ENCODE measurements around the gene BIRC2. TPM values are rescaled to one million over a fixed set of nuclear protein-coding genes. Genes with fewer than 3 reads are reported as not detected.

Gene BIRC2
- total RNA-seq, 2 experiments from 2014 or later = 107 to 109 TPM

DNA sequence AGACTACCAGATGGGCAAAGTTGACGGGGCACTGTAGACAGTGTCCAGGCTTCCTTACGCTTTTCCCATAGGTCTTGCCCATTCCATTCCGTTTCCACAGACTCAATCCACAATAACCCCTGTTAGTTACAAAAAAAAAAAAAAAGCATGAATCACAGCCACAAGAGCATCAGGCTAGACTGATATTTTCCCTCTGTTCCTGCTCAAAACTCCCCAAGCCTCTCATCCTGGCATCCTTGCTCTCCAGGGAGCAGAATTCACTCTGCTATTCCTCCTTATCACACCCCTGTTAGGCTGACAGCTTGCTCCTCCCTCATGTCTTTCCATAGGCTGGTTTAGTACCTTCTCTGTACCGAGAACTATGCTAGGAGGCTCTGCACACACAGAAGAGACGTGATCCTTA is 63.4 kb downstream of the BIRC2 start:
- Histone ChIP-seq H3K27me3 (ENCODE audit: control insufficient read depth in 1 of 2, insufficient read depth in 2 of 2, low read length in 2 of 2) (no peaks in the 10 kb centered on the region), H3K4me1 (ENCODE audit: insufficient read depth, low read length) (peaks cover 64% of the 10 kb centered on the region), H3K9me3 (ENCODE audit: control insufficient read depth in 1 of 2, insufficient read depth in 1 of 2, low read length in 2 of 2) (no peaks in the 10 kb centered on the region), H3K36me3 (ENCODE audit: insufficient read depth, low read length) (peaks cover 39% of the 10 kb centered on the region), H3K4me3 (ENCODE audit: low read length) (no peak overlapping the region), H3K27ac (ENCODE audit: low read depth in 1 of 2, low read length in 2 of 2) (no peak overlapping the region)
- H3K36me3 Mint-ChIP-seq (ENCODE audit: low read depth) = peaks cover 70% of the 10 kb centered on the region
- H3K4me3 Mint-ChIP-seq = peak overlapping the region; percentile 32
- peaks cover 92% of the 10 kb centered on the region for H3K4me1 Mint-ChIP-seq (ENCODE audit: low read depth)
- no peaks in the 10 kb centered on the region for H3K9me3 Mint-ChIP-seq
- no peak for DNase-seq
- peak overlapping the region; percentile 65 for H3K27ac Mint-ChIP-seq
- ChIA-PET CTCF (interaction anchor here (0.6 to 2.1 kb wide), 2 partner anchors 9 to 20 kb away, joined by 3 to 12 read pairs; no protein-coding TSS in a partner anchor), POLR2A (interaction anchor here (0.9 to 1.8 kb wide), 2 partner anchors 9 kb away, joined by 3 to 5 read pairs; no protein-coding TSS in a partner anchor)
- no peak for ATAC-seq (ENCODE audit: poor library complexity)
- H3K27me3 Mint-ChIP-seq = no peaks in the 10 kb centered on the region
- intact Hi-C loops (cut with DNase I, micrococcal nuclease) = no loop called here
- TF ChIP-seq, protein P1, sequence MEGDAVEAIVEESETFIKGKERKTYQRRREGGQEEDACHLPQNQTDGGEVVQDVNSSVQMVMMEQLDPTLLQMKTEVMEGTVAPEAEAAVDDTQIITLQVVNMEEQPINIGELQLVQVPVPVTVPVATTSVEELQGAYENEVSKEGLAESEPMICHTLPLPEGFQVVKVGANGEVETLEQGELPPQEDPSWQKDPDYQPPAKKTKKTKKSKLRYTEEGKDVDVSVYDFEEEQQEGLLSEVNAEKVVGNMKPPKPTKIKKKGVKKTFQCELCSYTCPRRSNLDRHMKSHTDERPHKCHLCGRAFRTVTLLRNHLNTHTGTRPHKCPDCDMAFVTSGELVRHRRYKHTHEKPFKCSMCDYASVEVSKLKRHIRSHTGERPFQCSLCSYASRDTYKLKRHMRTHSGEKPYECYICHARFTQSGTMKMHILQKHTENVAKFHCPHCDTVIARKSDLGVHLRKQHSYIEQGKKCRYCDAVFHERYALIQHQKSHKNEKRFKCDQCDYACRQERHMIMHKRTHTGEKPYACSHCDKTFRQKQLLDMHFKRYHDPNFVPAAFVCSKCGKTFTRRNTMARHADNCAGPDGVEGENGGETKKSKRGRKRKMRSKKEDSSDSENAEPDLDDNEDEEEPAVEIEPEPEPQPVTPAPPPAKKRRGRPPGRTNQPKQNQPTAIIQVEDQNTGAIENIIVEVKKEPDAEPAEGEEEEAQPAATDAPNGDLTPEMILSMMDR (IDR thresholded peaks at IDR 0.05) = no peak

DNA sequence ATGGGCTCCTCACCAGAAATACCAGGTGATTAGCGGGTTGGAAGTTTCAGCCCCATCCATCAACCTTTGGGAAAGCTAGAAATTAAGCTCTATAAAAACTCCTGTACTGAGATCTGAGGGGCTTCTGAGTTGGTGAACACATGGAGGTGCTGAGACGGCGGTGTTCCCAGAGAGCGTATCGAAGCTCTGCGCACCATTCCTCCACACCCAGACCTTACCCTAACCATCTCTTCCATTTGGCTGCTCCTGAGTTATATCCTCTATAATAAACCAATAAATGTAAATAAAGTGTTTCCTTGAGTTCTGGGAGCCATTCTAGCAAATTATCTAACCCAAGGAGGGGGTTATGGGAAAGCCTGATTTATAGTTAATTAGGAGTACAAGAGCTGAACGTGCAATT is 64.1 kb downstream of the BIRC2 start:
- intact Hi-C loops (cut with DNase I, micrococcal nuclease) = no loop called here

DNA sequence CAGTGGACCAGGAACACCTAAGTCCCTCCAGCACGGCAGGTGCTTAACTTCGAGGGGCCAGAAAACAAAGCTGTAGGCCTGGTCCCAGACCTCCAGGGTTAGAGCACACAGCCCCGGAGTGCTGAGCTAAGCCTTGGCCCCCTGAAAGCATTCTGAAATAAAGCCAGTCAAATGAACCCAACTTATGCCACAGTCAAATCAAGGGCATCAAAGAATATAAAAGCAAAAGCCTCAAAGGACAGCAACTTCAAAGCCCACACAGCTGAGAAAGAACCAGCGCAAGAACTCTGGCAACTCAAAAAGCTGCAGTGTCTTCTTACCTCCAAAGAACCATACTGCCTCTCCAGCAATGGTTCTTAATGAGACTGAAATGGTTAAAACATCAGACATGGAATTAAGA is 66.5 kb downstream of the BIRC2 start:
- H3K4me3 ChIP-seq (ENCODE audit: low read length) = peak overlapping the region; percentile 22
- peak overlapping the region in 1 of 2 donors; percentile 43 for H3K27ac ChIP-seq (ENCODE audit: low read depth in 1 of 2, low read length in 2 of 2)
- Mint-ChIP-seq H3K27me3 (no peaks in the 10 kb centered on the region), H3K9me3 (no peaks in the 10 kb centered on the region), H3K36me3 (ENCODE audit: low read depth) (peaks cover 62% of the 10 kb centered on the region), H3K4me1 (ENCODE audit: low read depth) (peaks cover 92% of the 10 kb centered on the region), H3K4me3 (peak overlapping the region; percentile 74), H3K27ac (peak overlapping the region; percentile 81)
- peaks cover 58% of the 10 kb centered on the region for H3K4me1 ChIP-seq (ENCODE audit: insufficient read depth, low read length)
- CTCF ChIA-PET = interaction anchor here (1.2 to 1.7 kb wide), 4 partner anchors 10 to 72 kb away, joined by 4 read pairs; no protein-coding TSS in a partner anchor
- H3K9me3 ChIP-seq (ENCODE audit: control insufficient read depth in 1 of 2, insufficient read depth in 1 of 2, low read length in 2 of 2) = peaks cover 0 to 5% of the 10 kb centered on the region in 2 experiments
- POLR2A ChIA-PET = interaction anchor here (0.6 to 3.5 kb wide), 6 partner anchors 9 to 95 kb away, joined by 3 to 16 read pairs (median 5); no protein-coding TSS in a partner anchor
- intact Hi-C loops (cut with DNase I, micrococcal nuclease) = loop anchor here in 1 of 2 experiments (2.0 kb wide), 1 partner anchor 69 kb away; no protein-coding TSS in a partner anchor
- TF ChIP-seq, protein P1 (IDR thresholded peaks at IDR 0.05) = no peak
- peak in 4 of 14 experiments; percentile 38 to 65 (median 52) for DNase-seq
- no peaks in the 10 kb centered on the region for H3K27me3 ChIP-seq (ENCODE audit: control insufficient read depth in 1 of 2, insufficient read depth in 2 of 2, low read length in 2 of 2)
- peak; percentile 56 for ATAC-seq (ENCODE audit: poor library complexity)
- peaks cover 30% of the 10 kb centered on the region for H3K36me3 ChIP-seq (ENCODE audit: insufficient read depth, low read length)

More for the DNA sequence above, 64.1 kb downstream of the BIRC2 start:
- TF ChIP-seq, protein P1 (IDR thresholded peaks at IDR 0.05) = no peak
- Histone ChIP-seq H3K27ac (ENCODE audit: low read depth in 1 of 2, low read length in 2 of 2) (no peak overlapping the region), H3K27me3 (ENCODE audit: control insufficient read depth in 1 of 2, insufficient read depth in 2 of 2, low read length in 2 of 2) (no peaks in the 10 kb centered on the region), H3K36me3 (ENCODE audit: insufficient read depth, low read length) (peaks cover 35% of the 10 kb centered on the region), H3K9me3 (ENCODE audit: control insufficient read depth in 1 of 2, insufficient read depth in 1 of 2, low read length in 2 of 2) (no peaks in the 10 kb centered on the region), H3K4me3 (ENCODE audit: low read length) (no peak overlapping the region), H3K4me1 (ENCODE audit: insufficient read depth, low read length) (peaks cover 66% of the 10 kb centered on the region)
- Mint-ChIP-seq H3K36me3 (ENCODE audit: low read depth) (peaks cover 66% of the 10 kb centered on the region), H3K27me3 (no peaks in the 10 kb centered on the region), H3K4me1 (ENCODE audit: low read depth) (peaks cover 92% of the 10 kb centered on the region), H3K4me3 (no peak overlapping the region), H3K27ac (peak overlapping the region; percentile 54), H3K9me3 (no peaks in the 10 kb centered on the region)
- DNase-seq (no peak), ATAC-seq (ENCODE audit: poor library complexity) (no peak)
- ChIA-PET POLR2A (interaction anchor here (0.9 kb wide), 1 partner anchor 10 kb away, joined by 3 read pairs; no protein-coding TSS in a partner anchor), CTCF (interaction anchor here (2.1 kb wide), 1 partner anchor 20 kb away, joined by 12 read pairs; no protein-coding TSS in a partner anchor)
